Measurements from ENCODE around the gene LSR.

Gene LSR

GRCh38 chr19:35298561-35298972 is 49.8 kb downstream of the LSR start:
- Histone ChIP-seq H3K36me3 (ENCODE audit: insufficient read depth, low read length) (no peaks in the 10 kb centered on the region), H3F3A (ENCODE audit: insufficient read depth, low read length) (peaks cover 3% of the 10 kb centered on the region; the same call in 1 of the 2 replicates), H3K27ac (ENCODE audit: low read depth, low read length, poor library complexity, severe bottlenecking) (no peak overlapping the region), H3K4me3 (ENCODE audit: low read depth, low read length, poor library complexity, severe bottlenecking) (no peak overlapping the region), H2AFZ (ENCODE audit: low read length) (no peak overlapping the region), H4K20me1 (ENCODE audit: insufficient read depth, low read length) (no peaks in the 10 kb centered on the region), H3K79me2 (ENCODE audit: insufficient read depth, low read length) (no peaks in the 10 kb centered on the region), H3K9me3 (ENCODE audit: low read length) (no peaks in the 10 kb centered on the region), H3K27me3 (ENCODE audit: insufficient read depth, low read length) (no peaks in the 10 kb centered on the region), H3K4me1 (ENCODE audit: insufficient read depth, low read length, severe bottlenecking) (peaks cover 19% of the 10 kb centered on the region), H3K4me2 (ENCODE audit: low read length) (no peak overlapping the region), H3K9me2 (ENCODE audit: low read depth, low read length) (no peaks in the 10 kb centered on the region), H3K9ac (ENCODE audit: low read length) (no peak overlapping the region)
- TF ChIP-seq EZH2 (IDR thresholded peaks at IDR 0.05; ENCODE audit: borderline replicate concordance, low read length) (no peak), CTCF (IDR thresholded peaks at IDR 0.05; ENCODE audit: low read length) (no peak)

GRCh38 chr19:35299523-35300338 is 50.9 kb downstream of the LSR start:
- H3K4me3 ChIP-seq (ENCODE audit: low read depth, low read length, poor library complexity, severe bottlenecking) = no peak overlapping the region
- H2AFZ ChIP-seq (ENCODE audit: low read length) = no peak overlapping the region
- peaks cover 19% of the 10 kb centered on the region for H3K4me1 ChIP-seq (ENCODE audit: insufficient read depth, low read length, severe bottlenecking)
- H3K27me3 ChIP-seq (ENCODE audit: insufficient read depth, low read length) = no peaks in the 10 kb centered on the region
- H3K27ac ChIP-seq (ENCODE audit: low read depth, low read length, poor library complexity, severe bottlenecking) = no peak overlapping the region
- TF ChIP-seq CTCF (IDR thresholded peaks at IDR 0.05; ENCODE audit: low read length) = no peak
- no peak for TF ChIP-seq EZH2 (IDR thresholded peaks at IDR 0.05; ENCODE audit: borderline replicate concordance, low read length)
- no peaks in the 10 kb centered on the region for H3K79me2 ChIP-seq (ENCODE audit: insufficient read depth, low read length)
- H3K9me3 ChIP-seq (ENCODE audit: low read length) = no peaks in the 10 kb centered on the region
- H3K36me3 ChIP-seq (ENCODE audit: insufficient read depth, low read length) = no peaks in the 10 kb centered on the region
- H3K9me2 ChIP-seq (ENCODE audit: low read depth, low read length) = no peaks in the 10 kb centered on the region
- peaks cover 3% of the 10 kb centered on the region; the same call in 1 of the 2 replicates for H3F3A ChIP-seq (ENCODE audit: insufficient read depth, low read length)
- H3K4me2 ChIP-seq (ENCODE audit: low read length) = no peak overlapping the region
- no peaks in the 10 kb centered on the region for H4K20me1 ChIP-seq (ENCODE audit: insufficient read depth, low read length)
- H3K9ac ChIP-seq (ENCODE audit: low read length) = no peak overlapping the region

- H3K4me3 ChIP-seq (ENCODE audit: low read depth, low read length, poor library complexity, severe bottlenecking) = no peak overlapping the region
- H3K79me2 ChIP-seq (ENCODE audit: insufficient read depth, low read length) = no peaks in the 10 kb centered on the region
- no peaks in the 10 kb centered on the region for H3K9me2 ChIP-seq (ENCODE audit: low read depth, low read length)
- H3K36me3 ChIP-seq (ENCODE audit: insufficient read depth, low read length) = no peaks in the 10 kb centered on the region
- H3K4me2 ChIP-seq (ENCODE audit: low read length) = no peak overlapping the region
- H3K27ac ChIP-seq (ENCODE audit: low read depth, low read length, poor library complexity, severe bottlenecking) = no peak overlapping the region
- H3F3A ChIP-seq (ENCODE audit: insufficient read depth, low read length) = peaks cover 3% of the 10 kb centered on the region; the same call in 1 of the 2 replicates
- H3K9ac ChIP-seq (ENCODE audit: low read length) = no peak overlapping the region
- H3K9me3 ChIP-seq (ENCODE audit: low read length) = no peaks in the 10 kb centered on the region
- H4K20me1 ChIP-seq (ENCODE audit: insufficient read depth, low read length) = no peaks in the 10 kb centered on the region
- TF ChIP-seq CTCF (IDR thresholded peaks at IDR 0.05; ENCODE audit: low read length) = no peak
- no peak for TF ChIP-seq EZH2 (IDR thresholded peaks at IDR 0.05; ENCODE audit: borderline replicate concordance, low read length)
- H3K27me3 ChIP-seq (ENCODE audit: insufficient read depth, low read length) = no peaks in the 10 kb centered on the region
- no peak overlapping the region for H2AFZ ChIP-seq (ENCODE audit: low read length)
- peaks cover 19% of the 10 kb centered on the region for H3K4me1 ChIP-seq (ENCODE audit: insufficient read depth, low read length, severe bottlenecking)
These were observed 51.5 kb downstream of the LSR start for GRCh38 chr19:35300339-35300649.
